NCI-H187 (cell line): ENCODE results near the gene MAP3K14.
A peak's percentile ranks its signal among the peaks of the same experiment; 100 is the strongest.

Experiments
- DNase-seq, 2 experiments: peaks; one replicate each; lab custom pipeline; 2025; lab: John Stamatoyannopoulos, UW

MAP3K14 gene

DNA sequence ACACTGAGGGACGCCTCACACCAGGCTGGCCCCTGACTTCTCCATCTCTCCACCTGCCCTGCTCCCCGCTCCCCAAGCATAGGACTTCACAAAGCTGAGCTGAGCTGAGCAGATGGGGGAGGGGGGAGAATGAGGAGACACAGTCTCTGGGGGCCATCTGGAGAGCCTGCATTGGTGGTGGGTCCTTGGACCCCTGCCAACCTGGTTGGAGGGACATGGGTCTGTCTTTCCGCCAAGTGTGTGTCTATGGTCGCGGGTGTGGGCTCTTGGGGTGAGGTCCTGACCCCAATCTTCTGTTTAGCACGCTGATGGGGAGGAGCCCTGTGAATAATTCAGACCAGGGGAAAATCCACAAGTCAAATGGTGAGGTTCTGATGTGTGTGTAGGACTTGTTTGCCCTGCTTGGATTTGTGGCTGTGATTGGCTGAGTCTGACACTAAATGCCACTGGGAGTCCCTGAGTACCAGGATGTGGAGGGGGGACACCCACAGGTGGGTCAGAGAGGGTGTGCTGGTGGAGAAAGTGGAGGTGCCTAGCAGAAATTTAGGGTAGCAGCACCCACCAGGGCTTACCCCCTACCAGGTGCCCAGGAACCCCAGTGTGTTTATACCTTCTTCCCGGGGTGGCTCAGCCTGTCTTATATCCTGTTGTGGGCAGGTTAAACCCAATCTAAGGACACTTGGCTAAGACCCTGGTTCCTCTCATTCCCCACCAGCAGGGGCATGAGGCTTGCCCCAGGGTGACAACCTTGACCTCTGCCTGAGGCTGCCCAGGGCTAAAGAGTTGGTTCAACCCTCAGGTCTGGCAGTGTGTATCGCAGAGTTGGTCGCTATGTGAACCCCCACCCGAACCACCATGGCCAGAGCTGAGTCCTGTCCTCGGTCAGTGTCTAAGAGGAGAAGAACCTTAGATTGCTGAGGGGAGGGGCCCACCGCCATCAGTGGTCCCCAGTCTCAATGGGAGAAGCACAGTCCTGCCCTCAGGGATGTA lies 93.0 kb downstream of the MAP3K14 start:
- no peak for DNase-seq

DNA sequence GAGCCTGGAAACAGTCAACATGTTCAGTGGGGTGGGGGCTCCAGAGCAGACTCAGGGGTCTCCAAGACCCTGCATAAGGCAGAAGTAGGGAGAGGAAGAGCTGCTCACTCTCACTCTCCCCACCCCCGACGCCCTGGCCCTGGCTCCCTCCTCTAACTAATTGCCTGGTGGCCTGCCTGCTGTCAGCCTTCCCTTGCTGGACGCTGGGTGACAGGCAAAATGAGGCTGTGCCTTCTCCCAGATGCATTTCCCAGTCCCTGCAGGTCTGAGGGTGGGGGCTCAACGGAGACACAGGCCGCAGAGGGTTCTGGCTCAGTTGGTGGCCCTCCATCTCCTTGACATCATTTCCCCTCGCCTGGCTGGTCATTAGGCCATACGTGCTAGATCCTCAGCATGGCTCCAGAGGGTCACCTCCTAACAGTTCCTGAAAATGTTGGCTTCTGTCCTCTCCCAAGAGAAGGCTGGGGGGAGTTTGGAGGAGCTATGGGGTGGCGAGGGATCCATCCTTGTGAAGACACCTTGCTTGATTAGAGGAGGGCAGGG lies 93.8 kb downstream of the MAP3K14 start:
- DNase-seq = no peak

- DNase-seq = no peak
These were observed 94.4 kb downstream of the MAP3K14 start for GRCh38 chr17:45222289-45222995.

DNA sequence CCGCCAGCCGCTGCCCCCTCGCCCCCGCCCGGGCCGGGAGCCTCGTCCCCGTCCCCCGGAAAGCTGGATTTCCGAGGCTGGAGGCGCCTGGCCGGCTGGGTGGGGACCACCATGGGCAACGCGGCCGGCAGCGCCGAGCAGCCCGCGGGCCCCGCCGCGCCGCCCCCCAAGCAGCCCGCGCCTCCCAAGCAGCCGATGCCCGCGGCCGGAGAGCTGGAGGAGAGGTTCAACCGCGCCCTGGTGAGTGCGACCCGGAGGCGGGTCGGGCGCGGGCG lies 94.9 kb downstream of the MAP3K14 start:
- no peak for DNase-seq

DNA sequence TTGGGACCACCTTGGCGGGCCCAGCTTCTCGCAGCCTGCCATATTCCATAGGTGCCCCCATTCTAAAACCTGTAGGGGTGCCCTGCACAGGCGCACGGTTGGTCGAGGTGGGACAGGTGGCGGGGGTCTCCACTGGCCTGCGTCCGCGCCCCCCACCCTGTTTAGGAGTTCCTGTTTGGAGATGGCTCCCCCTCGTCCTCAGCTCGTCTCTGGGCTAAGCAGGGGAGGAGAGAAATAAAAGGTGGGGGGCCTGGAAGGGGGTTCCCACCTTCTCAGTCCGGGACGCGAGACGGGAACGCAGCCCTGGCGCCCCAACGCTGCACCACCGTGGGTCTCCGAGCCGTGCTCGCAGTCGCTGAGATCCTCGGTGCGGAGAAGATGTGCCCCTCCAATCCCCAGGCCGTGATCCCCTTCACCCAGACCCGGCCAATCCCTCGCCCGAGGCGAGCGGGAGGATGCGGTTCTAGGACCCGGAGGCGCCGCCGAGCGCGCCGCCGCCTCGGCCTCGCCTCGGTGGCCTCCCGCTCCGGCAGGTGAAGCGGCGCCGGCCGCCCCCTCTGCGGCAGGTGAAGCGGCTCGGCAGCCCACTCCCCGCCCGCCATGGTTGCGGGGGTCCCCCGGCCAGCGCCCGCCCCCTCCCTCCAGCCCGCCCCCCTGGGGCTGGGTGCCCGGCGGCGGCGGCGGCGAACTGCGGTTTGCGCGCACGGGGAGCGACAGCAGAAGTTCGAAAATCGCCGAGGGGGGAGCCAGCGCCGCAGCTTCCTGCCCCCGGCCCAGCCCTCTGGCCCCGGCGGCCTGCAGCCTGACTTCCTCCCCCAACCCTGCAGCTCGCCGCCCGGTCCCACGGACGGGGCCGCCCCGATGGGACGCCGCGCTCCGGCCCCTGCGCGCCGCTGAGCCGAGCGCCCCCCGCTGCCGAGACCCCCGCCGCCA lies 95.5 kb downstream of the MAP3K14 start, which contains the start of gene FMNL1:
FMNL1 (plus strand) TSS at position 805 of the 933 bp plus-strand sequence. CDS start 240 bp downstream, outside the sequence.
- no peak for DNase-seq

DNA sequence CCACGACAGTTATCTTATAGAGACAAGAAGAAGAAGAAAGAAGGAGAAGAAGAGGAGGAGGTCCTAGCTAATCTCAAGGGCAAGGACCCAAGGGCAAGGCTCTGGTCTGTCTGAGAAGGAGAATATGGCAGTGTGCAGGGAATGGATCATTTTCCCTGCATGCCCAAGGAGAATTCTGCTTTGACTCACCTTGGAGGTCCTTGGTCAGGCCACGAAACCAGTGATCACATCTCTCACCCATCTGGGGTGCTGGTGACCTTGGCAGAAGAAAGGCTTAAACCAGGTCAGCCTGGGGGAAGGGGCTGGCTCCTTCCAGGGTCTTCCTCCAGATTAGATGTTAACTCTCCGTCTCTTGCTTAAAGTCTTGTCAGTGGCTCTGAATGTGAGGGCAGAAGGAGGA lies 96.7 kb downstream of the MAP3K14 start:
- no peak for DNase-seq

- DNase-seq = peak; percentile 66 to 78
These were observed 97.7 kb downstream of the MAP3K14 start for GRCh38 chr17:45218895-45219661.
